Measurements from ENCODE around the gene GPC6.
"Not testable (repeated sequence)": the region's sequence is repeated elsewhere in the genome, so short reads cannot be mapped to it uniquely, and the experiment has no call there.

The GPC6 gene

DNA sequence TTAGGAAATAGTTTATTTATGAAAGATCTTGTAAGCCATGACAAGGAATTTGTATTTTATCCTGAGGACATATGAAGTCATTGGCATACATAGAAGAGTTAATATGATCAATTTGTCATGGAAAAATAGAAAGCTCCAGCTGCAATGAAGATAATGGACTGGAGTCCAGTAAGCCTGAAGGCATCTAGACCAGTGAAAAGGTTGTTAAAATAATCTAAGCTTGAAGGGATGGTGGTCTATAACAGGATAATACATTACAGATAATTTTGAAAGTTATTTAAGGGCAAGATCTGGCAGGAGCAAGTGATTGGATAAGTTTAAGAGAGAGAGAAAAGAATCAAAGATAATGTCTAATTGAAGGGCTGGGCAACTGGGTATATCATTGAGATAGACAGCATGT, 224.2 kb downstream of the GPC6 start:
- no peak for DNase-seq

GRCh38 chr13:93454676-93455235, 228.1 kb downstream of the GPC6 start:
- not testable (repeated sequence) for DNase-seq

DNA sequence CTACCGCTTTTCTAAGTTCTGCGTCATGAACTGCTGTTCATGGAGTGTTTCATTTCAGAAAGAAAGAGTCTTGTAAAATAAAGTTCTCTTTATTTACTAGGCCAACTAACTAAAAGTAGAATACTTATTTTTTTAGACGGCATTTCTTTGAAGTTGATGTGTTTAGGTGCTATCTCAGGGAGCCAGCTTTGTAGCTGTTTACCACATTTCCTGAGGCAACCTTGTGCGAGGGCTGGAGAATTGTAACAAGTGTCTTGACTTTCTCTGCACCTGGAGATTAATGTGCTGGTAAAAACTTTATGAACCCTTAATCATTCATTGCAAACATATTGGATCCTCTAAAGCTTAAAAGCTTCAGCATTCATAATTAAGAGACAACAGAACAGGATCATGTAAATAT, 229.3 kb downstream of the GPC6 start:
- no peak for DNase-seq

GRCh38 chr13:93460005-93460404, 233.4 kb downstream of the GPC6 start:
- DNase-seq = no peak

- no peak for DNase-seq
Observed at GRCh38 chr13:93462151-93462550, 235.5 kb downstream of the GPC6 start.

GRCh38 chr13:93466502-93467036, 240.0 kb downstream of the GPC6 start:
- DNase-seq = no peak

GRCh38 chr13:93467175-93467574, 240.6 kb downstream of the GPC6 start:
- DNase-seq = no peak

GRCh38 chr13:93468433-93468832, 241.8 kb downstream of the GPC6 start:
- no peak for DNase-seq

GRCh38 chr13:93472296-93472695, 245.7 kb downstream of the GPC6 start:
- DNase-seq = no peak

DNA sequence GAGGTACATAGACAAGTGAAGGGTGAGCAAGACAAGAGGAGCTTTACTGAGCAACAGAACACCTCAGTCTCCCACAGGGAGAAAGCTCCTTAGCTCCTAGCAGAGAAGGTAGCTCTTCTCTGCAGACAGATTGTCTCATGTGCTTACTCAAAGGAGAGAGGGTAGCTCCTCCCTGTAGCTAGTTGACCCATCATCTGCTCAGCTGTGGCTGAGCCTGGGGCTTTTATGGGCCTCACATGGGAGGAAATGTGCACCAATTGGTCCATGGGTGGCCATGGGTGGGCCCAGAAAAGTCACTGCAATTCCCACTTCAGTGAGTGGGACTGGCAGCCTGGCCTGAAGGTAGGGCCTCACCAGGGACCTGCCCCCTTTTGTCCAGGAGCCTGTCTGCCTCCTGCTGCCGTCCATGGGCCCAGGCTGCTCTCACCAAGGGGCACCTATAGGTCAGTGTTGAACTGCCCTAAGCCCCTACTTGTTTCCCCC, 246.2 kb downstream of the GPC6 start:
- DNase-seq = no peak

DNA sequence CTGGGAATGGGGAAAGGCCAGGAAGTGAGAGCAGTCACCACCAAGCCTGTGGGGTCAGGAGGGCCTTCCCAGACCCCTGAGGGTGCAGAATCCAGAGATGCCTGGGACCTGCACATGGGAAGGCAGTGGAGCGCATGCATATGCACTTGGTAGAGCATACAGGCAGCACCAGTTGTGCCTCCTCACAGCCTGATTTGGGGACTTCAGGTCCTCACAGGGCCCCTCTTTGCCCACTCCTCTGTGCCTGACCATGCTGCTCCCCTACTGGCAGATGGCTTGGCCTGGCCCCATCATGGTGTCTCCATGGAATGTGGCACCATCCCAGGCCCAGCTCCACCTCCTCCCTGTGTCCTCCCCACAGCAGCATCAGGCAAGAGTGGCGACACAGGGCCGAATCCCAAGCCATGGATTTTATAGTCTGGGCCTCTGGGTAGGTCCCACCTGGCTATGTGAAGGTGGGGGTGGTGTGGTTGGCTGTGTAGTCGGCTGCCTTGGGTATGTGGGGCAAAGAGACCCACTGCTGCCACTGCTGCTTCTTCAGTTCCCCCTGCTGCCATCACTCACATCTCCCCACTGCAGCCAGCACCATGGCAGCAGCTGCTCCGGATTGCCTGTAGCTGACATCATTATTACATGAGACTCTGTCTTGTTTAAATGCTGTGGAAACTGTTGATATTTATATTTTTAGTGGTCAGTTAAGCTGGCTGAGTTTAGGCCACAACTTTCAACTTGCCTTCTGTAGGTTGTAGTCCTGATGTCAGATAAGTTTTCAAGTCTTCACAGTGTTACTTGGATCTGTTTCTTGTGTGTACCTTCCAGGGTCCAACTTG, 247.0 kb downstream of the GPC6 start:
- DNase-seq = no peak

DNA sequence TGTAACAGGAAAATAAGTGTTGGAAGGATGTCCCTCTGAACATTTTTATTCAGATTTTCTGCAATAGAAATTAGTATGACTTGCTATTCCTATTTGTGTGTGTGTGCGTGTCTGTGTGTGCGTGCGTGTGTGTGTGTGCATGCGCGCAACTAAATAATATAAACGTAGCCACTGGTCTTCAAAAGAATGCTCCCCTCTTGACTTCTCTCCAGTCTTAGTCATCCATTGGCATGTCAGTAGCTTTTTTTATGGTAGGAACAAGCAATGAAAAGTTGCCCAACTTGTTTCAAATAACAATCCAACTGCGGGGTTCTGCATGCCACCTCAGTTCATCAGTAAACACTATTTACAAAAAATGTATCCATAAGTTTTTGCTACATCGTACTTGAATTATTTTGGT, 249.6 kb downstream of the GPC6 start:
- DNase-seq = no peak

DNA sequence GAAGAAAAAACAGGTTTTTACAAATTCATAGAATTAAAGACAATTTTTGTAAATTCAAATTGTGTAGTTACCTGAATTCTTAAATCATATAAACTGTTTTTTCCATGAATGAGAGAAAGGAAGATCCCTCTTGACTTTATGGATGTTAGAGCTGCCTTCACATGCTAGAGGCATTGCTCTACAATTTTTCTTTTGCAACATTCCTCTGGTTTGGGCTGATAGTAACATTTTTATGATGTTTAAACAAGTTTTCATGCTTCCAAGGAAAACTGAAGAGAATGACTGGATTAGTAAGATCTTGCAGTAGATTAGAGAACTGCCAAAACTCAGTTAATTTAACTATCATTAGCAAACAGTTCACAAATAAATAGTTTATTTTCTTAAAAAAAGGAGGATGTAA, 250.6 kb downstream of the GPC6 start:
- DNase-seq = no peak

DNA sequence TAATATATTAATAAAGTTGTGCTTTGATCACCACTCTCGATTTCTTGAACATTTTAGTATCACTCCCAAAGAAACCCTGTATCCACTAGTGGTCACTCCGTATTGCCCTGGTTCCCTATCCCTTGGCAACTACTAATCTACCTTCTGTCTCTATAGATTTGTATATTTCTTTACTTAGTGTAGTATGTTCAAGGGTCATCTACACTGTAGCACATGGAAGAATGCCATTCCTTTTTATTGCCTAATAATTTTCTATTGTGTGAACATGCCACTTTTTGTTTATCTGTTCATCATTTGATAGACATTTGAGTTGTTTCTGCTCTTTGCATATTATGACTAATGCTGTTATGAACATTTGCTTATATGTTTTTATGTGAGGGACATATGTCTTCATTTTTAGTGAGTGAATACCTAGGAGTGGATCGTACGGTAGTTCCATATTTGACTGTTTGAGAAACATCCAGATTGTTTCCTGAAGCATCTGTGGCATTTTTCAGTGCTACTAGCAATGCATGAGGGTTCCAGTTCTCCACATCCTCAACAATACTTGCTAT, 254.0 kb downstream of the GPC6 start:
- no peak for DNase-seq

DNA sequence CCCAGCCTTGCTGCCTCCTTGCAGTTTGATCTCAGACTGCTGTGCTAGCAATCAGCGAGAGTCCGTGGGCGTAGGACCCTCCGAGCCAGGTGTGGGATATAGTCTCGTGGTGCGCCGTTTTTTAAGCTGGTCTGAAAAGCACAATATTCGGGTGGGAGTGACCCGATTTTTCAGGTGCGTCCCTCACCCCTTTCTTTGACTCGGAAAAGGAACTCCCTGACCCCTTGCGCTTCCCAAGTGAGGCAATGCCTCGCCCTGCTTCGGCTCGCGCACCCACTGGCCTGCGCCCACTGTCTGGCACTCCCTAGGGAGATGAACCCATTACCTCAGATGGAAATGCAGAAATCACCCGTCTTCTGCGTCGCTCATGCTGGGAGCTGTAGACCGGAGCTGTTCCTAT, 269.5 kb downstream of the GPC6 start:
- not testable (repeated sequence) for DNase-seq

- DNase-seq = no peak
Observed at GRCh38 chr13:93496985-93497673, 270.5 kb downstream of the GPC6 start.

GRCh38 chr13:93499991-93500390, 273.4 kb downstream of the GPC6 start:
- no peak for DNase-seq

GRCh38 chr13:93502071-93502470, 275.5 kb downstream of the GPC6 start:
- no peak for DNase-seq

GRCh38 chr13:93502987-93503615, 276.5 kb downstream of the GPC6 start:
- no peak for DNase-seq

GRCh38 chr13:93505104-93505952, 278.7 kb downstream of the GPC6 start:
- no peak for DNase-seq

DNA sequence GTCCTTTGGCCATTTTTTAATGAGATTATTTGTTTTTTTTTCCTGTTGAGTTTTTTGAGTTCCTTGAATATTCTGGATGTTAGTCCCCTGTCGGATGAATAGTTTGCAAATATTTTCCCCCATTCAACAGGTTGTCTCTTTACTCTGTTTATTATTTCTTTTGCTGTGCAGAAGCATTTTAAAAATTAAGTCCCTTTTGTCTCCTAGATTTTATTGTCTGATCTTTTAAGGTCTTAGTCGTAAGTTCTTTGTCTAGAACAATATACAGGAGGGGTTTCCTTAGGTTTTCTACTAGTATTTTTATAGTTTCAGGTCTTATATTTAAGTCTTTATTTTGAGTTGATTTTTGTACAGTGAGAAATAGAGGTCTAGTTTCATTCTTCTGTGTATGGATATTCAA, 284.4 kb downstream of the GPC6 start:
- DNase-seq = no peak

- DNase-seq = no peak
Observed at GRCh38 chr13:93515267-93515666, 288.7 kb downstream of the GPC6 start.
